Measurements from ENCODE around the gene GNA12.
A peak's percentile ranks its signal among the peaks of the same experiment; 100 is the strongest.

The GNA12 gene

DNA sequence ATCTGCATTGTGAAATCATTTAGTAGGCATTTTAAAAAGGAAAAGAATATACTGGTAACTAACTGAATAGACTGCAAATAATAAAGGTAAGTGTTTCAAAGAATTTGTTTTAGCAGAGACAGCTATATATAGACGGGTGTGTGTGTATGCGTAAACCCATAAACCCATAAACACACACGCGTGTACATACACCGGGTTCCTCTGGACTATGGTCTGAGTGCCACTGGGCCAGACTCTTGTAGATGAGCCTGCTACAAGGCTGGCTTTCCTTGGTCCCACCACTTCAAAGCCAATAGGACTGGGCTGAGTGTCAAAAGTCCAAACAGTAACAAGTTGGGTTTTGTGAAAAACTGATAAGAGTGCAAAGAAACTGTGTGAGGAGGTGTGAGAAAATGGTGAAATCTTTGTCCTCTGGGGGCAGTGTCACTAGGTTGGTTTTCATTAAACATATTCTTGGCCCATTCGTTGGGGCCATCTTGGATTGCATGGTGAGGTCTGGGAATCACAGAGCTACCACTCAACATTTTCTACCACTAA lies 39.8 kb downstream of the GNA12 start:
- Histone ChIP-seq H3K9ac (ENCODE audit: low read depth in 1 of 2, low read length in 2 of 2) (no peak overlapping the region), H3K27ac (ENCODE audit: low read depth in 2 of 2, low read length in 2 of 2) (no peak overlapping the region), H3K9me3 (ENCODE audit: control insufficient read depth in 2 of 2, low read length in 2 of 2) (no peaks in the 10 kb centered on the region), H3K27me3 (ENCODE audit: control insufficient read depth in 2 of 2, insufficient read depth in 2 of 2, low read length in 2 of 2) (no peaks in the 10 kb centered on the region), H3K36me3 (ENCODE audit: control insufficient read depth in 2 of 2, insufficient read depth in 2 of 2, low read length in 2 of 2) (no peaks in the 10 kb centered on the region), H3K4me1 (ENCODE audit: control insufficient read depth in 2 of 2, insufficient read depth in 2 of 2, low read length in 2 of 2) (peaks cover 13 to 20% of the 10 kb centered on the region in 2 donors), H3K4me3 (ENCODE audit: low read length in 2 of 2) (peak overlapping the region; percentile 26 to 35)

DNA sequence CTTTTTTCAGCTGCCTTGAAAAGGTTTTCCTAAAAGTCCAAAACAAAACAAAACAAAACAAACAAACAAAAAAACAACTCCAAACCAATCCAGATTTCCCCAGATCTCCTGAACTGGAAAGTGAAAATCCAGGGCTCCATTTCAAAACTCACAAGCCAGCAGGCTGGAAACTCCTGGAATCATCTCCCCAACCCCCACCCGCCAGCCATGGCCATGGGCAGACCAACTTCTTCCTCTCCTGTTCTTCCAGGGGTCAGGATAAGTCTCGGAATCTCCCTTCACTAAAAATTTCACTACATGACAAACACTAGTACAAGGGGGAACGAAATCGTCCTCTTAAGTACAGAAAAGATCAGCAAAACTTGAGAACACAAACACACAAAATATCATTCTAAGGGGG lies 40.4 kb downstream of the GNA12 start:
- Histone ChIP-seq H3K9me3 (ENCODE audit: control insufficient read depth in 2 of 2, low read length in 2 of 2) (no peaks in the 10 kb centered on the region), H3K36me3 (ENCODE audit: control insufficient read depth in 2 of 2, insufficient read depth in 2 of 2, low read length in 2 of 2) (no peaks in the 10 kb centered on the region), H3K9ac (ENCODE audit: low read depth in 1 of 2, low read length in 2 of 2) (no peak overlapping the region), H3K4me3 (ENCODE audit: low read length in 2 of 2) (peak overlapping the region; percentile 26 to 35), H3K27ac (ENCODE audit: low read depth in 2 of 2, low read length in 2 of 2) (no peak overlapping the region), H3K4me1 (ENCODE audit: control insufficient read depth in 2 of 2, insufficient read depth in 2 of 2, low read length in 2 of 2) (peaks cover 13 to 20% of the 10 kb centered on the region in 2 donors), H3K27me3 (ENCODE audit: control insufficient read depth in 2 of 2, insufficient read depth in 2 of 2, low read length in 2 of 2) (no peaks in the 10 kb centered on the region)

DNA sequence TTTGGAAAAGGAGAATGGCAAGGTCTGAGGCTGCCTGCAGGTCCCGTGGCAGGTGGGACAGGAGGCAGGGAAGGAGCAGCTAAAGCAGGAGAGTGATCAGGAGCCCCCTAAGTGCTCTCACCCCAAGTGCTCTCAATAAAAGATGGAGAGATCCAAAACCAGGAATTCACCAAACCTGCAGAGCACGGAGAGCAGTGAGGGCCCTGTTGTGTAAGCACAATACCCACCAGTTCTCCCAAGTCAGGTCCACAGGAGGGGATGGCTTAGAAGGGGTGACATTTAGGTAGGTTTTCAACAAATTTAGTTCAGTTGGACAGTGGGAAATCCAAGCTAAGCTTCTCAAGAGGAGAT lies 40.8 kb downstream of the GNA12 start:
- H3K36me3 ChIP-seq (ENCODE audit: control insufficient read depth in 2 of 2, insufficient read depth in 2 of 2, low read length in 2 of 2): no peaks in the 10 kb centered on the region
- peaks cover 13 to 20% of the 10 kb centered on the region in 2 donors for H3K4me1 ChIP-seq (ENCODE audit: control insufficient read depth in 2 of 2, insufficient read depth in 2 of 2, low read length in 2 of 2)
- H3K9me3 ChIP-seq (ENCODE audit: control insufficient read depth in 2 of 2, low read length in 2 of 2): no peaks in the 10 kb centered on the region
- H3K9ac ChIP-seq (ENCODE audit: low read depth in 1 of 2, low read length in 2 of 2): peak overlapping the region in 1 of 2 donors; percentile 26
- peak overlapping the region; percentile 27 to 44 for H3K27ac ChIP-seq (ENCODE audit: low read depth in 2 of 2, low read length in 2 of 2)
- no peak overlapping the region for H3K4me3 ChIP-seq (ENCODE audit: low read length in 2 of 2)
- H3K27me3 ChIP-seq (ENCODE audit: control insufficient read depth in 2 of 2, insufficient read depth in 2 of 2, low read length in 2 of 2): no peaks in the 10 kb centered on the region

DNA sequence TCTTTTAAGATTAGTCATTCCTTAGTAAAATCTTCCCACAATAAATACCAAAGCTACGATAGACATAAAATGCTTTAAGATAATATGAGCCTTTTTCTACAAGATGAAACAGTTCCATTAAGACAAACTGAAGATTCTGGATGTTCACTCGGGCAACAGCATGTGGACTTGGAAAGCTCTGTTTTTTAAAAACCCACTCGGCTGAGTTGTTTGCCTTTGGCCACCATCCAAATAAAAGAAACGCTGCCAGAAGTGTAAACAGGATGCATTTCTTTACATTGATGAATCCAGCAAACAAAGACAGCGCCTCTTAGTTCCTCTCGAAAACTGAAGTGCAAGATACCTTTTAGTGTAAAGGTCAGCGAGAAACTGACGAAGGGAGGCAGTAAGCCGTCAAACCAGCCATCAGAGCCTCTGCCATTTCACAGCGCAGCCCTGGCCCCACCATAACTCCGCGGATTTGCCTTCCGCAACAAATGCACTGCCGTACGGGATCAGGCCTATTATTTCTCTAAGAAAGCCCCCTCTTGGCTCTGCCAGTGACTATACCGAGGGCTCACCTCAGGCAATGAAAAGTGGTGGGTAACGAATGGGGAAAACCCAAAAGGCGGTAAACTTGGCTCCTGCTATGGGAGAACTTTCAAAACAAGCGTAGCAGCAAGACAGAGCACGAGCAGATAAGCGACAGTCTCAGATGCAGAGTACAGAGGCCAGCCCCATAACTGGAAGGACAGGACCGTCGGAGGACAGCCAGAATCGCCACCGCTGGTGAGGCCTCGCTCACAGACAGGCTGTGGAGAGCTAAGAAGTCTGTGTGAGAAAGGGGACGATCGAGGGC lies 41.4 kb downstream of the GNA12 start:
- peak overlapping the region in 1 of 2 donors; percentile 26 for H3K9ac ChIP-seq (ENCODE audit: low read depth in 1 of 2, low read length in 2 of 2)
- peak overlapping the region; percentile 27 to 44 for H3K27ac ChIP-seq (ENCODE audit: low read depth in 2 of 2, low read length in 2 of 2)
- no peaks in the 10 kb centered on the region for H3K27me3 ChIP-seq (ENCODE audit: control insufficient read depth in 2 of 2, insufficient read depth in 2 of 2, low read length in 2 of 2)
- no peaks in the 10 kb centered on the region for H3K9me3 ChIP-seq (ENCODE audit: control insufficient read depth in 2 of 2, low read length in 2 of 2)
- H3K4me1 ChIP-seq (ENCODE audit: control insufficient read depth in 2 of 2, insufficient read depth in 2 of 2, low read length in 2 of 2): peaks cover 13 to 20% of the 10 kb centered on the region in 2 donors
- H3K36me3 ChIP-seq (ENCODE audit: control insufficient read depth in 2 of 2, insufficient read depth in 2 of 2, low read length in 2 of 2): no peaks in the 10 kb centered on the region
- H3K4me3 ChIP-seq (ENCODE audit: low read length in 2 of 2): no peak overlapping the region

DNA sequence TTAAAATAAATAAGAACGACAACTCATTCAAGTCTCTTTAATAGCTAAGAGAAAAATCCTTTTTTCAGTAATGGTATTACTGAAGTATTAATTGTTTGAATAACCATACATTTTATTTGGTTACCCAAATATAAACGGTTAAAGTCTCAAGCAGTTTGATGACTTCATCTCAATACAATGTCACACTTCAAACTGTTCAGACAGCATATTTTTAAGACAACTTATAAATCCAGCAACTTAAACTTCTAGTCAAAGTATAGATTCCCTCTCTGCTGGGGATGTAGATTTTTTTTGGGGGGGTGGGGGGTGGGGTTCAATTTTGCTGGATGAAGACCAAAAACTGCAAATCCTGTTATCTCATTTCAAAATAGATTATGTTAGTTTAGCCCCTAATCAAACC lies 42.0 kb downstream of the GNA12 start:
- Histone ChIP-seq H3K4me1 (ENCODE audit: control insufficient read depth in 2 of 2, insufficient read depth in 2 of 2, low read length in 2 of 2) (peaks cover 13 to 20% of the 10 kb centered on the region in 2 donors), H3K9ac (ENCODE audit: low read depth in 1 of 2, low read length in 2 of 2) (no peak overlapping the region), H3K27me3 (ENCODE audit: control insufficient read depth in 2 of 2, insufficient read depth in 2 of 2, low read length in 2 of 2) (no peaks in the 10 kb centered on the region), H3K27ac (ENCODE audit: low read depth in 2 of 2, low read length in 2 of 2) (no peak overlapping the region), H3K4me3 (ENCODE audit: low read length in 2 of 2) (no peak overlapping the region), H3K36me3 (ENCODE audit: control insufficient read depth in 2 of 2, insufficient read depth in 2 of 2, low read length in 2 of 2) (no peaks in the 10 kb centered on the region), H3K9me3 (ENCODE audit: control insufficient read depth in 2 of 2, low read length in 2 of 2) (no peaks in the 10 kb centered on the region)

DNA sequence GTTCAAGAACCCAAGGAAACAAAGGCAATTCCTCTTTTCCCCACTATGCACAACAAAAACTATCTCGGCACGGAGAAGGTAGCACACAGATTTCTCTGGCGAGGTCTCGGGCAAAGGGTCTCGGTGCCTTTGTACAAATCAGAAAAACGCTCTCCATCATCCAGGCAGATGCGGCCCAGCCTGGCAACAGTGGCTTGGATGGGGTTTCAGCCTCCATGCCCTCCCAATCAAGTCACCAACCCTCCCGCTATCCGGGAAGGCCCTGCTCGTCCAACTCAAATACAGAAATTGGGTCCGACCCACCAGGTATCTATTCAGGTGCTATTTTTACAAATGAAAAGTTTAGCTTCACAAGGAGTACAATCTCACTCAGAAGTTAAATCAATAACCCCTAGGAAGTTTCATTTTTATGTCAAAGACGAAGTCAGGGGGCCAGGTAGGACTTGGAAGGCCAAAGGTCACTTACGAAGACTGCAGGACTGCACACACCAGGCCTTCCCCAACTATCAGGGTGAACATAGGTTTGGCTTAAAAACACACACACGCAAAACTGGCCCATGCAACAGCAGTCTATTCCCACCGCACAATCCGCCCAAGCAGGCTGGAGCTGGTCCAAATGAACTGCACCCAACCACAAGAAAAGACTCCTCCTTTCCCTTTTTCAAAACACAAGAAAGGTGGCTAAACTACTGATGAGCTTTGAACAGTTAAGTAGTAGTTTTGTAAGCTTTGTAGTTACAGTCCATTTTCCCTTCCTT lies 43.0 kb downstream of the GNA12 start:
- Histone ChIP-seq H3K4me1 (ENCODE audit: control insufficient read depth in 2 of 2, insufficient read depth in 2 of 2, low read length in 2 of 2) (peaks cover 13 to 20% of the 10 kb centered on the region in 2 donors), H3K4me3 (ENCODE audit: low read length in 2 of 2) (peak overlapping the region in 1 of 2 donors; percentile 23), H3K9me3 (ENCODE audit: control insufficient read depth in 2 of 2, low read length in 2 of 2) (no peaks in the 10 kb centered on the region), H3K27ac (ENCODE audit: low read depth in 2 of 2, low read length in 2 of 2) (no peak overlapping the region), H3K27me3 (ENCODE audit: control insufficient read depth in 2 of 2, insufficient read depth in 2 of 2, low read length in 2 of 2) (no peaks in the 10 kb centered on the region), H3K9ac (ENCODE audit: low read depth in 1 of 2, low read length in 2 of 2) (no peak overlapping the region), H3K36me3 (ENCODE audit: control insufficient read depth in 2 of 2, insufficient read depth in 2 of 2, low read length in 2 of 2) (no peaks in the 10 kb centered on the region)

DNA sequence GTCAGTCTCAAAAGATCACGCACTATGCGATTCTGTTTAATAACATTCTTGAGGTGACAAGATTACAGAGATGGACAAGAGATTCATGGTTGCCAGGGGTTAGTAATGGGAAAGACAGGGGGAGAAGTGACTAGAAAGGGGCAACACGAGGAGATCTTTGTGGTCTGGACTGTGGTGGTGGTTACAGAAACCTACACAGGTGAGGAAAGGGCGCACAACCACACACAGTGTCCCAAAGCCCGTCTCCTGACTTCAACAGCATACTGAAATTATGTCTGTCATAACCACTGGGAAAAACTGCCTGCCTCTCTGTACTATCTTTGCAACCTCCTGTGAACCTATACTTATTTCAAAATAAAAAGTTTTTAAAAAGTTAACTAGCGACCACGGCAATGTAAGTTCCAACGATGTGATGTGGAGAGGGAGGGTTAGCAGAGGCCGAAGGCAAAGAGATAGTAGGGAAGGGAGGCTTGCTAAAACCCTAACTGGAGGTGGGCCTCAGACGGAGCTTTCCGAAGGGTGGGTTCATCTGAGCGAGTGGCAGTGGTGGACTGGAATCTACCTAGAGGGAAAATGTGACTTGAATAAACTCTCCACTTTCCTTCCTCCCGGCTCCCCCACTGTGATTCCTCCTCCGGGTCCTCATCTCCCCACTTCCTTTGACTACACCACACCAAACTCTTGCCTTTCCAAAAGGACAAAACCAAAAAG lies 43.7 kb downstream of the GNA12 start:
- Histone ChIP-seq H3K9ac (ENCODE audit: low read depth in 1 of 2, low read length in 2 of 2) (no peak overlapping the region), H3K4me1 (ENCODE audit: control insufficient read depth in 2 of 2, insufficient read depth in 2 of 2, low read length in 2 of 2) (peaks cover 13 to 20% of the 10 kb centered on the region in 2 donors), H3K27me3 (ENCODE audit: control insufficient read depth in 2 of 2, insufficient read depth in 2 of 2, low read length in 2 of 2) (no peaks in the 10 kb centered on the region), H3K4me3 (ENCODE audit: low read length in 2 of 2) (no peak overlapping the region), H3K9me3 (ENCODE audit: control insufficient read depth in 2 of 2, low read length in 2 of 2) (no peaks in the 10 kb centered on the region), H3K27ac (ENCODE audit: low read depth in 2 of 2, low read length in 2 of 2) (no peak overlapping the region), H3K36me3 (ENCODE audit: control insufficient read depth in 2 of 2, insufficient read depth in 2 of 2, low read length in 2 of 2) (no peaks in the 10 kb centered on the region)

DNA sequence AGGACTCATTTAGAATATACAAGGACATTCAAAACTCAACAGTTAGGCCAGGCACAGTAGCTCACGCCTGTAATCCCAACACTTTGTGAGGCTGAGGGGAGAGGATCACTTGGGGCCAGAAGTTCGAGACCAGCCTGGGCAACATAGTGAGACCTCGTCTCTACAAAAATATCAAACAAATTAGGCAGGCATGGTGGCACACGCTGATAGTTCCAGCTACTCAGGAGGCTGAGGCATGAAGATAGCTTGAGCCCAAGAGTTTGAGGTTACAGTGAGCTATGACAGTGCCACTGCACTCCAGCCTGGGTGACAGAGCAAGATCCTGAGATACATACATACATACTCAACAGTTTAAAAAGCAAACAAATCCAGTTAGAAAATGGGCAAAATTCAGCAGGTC lies 44.9 kb downstream of the GNA12 start:
- Histone ChIP-seq H3K4me1 (ENCODE audit: control insufficient read depth in 2 of 2, insufficient read depth in 2 of 2, low read length in 2 of 2) (peaks cover 13 to 20% of the 10 kb centered on the region in 2 donors), H3K9me3 (ENCODE audit: control insufficient read depth in 2 of 2, low read length in 2 of 2) (no peaks in the 10 kb centered on the region), H3K9ac (ENCODE audit: low read depth in 1 of 2, low read length in 2 of 2) (no peak overlapping the region), H3K27me3 (ENCODE audit: control insufficient read depth in 2 of 2, insufficient read depth in 2 of 2, low read length in 2 of 2) (no peaks in the 10 kb centered on the region), H3K27ac (ENCODE audit: low read depth in 2 of 2, low read length in 2 of 2) (no peak overlapping the region), H3K36me3 (ENCODE audit: control insufficient read depth in 2 of 2, insufficient read depth in 2 of 2, low read length in 2 of 2) (peaks cover 0 to 4% of the 10 kb centered on the region in 2 donors), H3K4me3 (ENCODE audit: low read length in 2 of 2) (no peak overlapping the region)

DNA sequence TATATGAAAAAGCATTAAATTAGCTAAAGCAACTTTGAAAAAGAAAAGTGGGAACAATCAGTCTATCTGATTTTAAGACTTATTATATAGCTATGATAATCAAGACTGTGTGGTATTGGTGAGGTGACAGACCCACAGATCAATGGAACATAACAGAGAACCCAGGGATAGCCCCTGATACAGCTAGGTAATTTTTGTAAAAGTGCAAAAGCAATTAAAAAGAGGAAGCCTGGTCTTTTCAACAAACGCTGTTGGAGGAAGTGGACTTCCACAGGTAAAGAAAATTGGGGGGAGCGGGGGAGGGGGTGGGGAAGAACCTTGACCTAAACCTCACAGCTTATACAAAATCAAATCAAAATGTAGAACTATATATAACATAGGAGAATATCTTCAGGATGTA lies 45.4 kb downstream of the GNA12 start:
- Histone ChIP-seq H3K36me3 (ENCODE audit: control insufficient read depth in 2 of 2, insufficient read depth in 2 of 2, low read length in 2 of 2) (peaks cover 0 to 8% of the 10 kb centered on the region in 2 donors), H3K27ac (ENCODE audit: low read depth in 2 of 2, low read length in 2 of 2) (no peak overlapping the region), H3K27me3 (ENCODE audit: control insufficient read depth in 2 of 2, insufficient read depth in 2 of 2, low read length in 2 of 2) (no peaks in the 10 kb centered on the region), H3K9me3 (ENCODE audit: control insufficient read depth in 2 of 2, low read length in 2 of 2) (no peaks in the 10 kb centered on the region), H3K4me1 (ENCODE audit: control insufficient read depth in 2 of 2, insufficient read depth in 2 of 2, low read length in 2 of 2) (peaks cover 9 to 17% of the 10 kb centered on the region in 2 donors), H3K9ac (ENCODE audit: low read depth in 1 of 2, low read length in 2 of 2) (no peak overlapping the region), H3K4me3 (ENCODE audit: low read length in 2 of 2) (no peak overlapping the region)

All from mucosa of rectum (tissue), 2 donors.